GM19324 (cell line): ENCODE data around the gene PTPRD.

ENCODE experiments used
- ATAC-seq: cut with Tn5 transposase; IDR thresholded peaks from one replicate; pipeline ENCODE4 v1.9.1; 2021; ENCODE audit warnings: mild to moderate bottlenecking, moderate library complexity; ENCODE audit not compliant: unreplicated experiment, low FRiP score

Gene PTPRD

GRCh38 chr9:8401961-8402705 is 2210.7 kb downstream of the PTPRD start:
- no peak for ATAC-seq

GRCh38 chr9:8400378-8400777 is 2212.4 kb downstream of the PTPRD start:
- ATAC-seq, result no peak

- ATAC-seq, result no peak
Observed at GRCh38 chr9:8395022-8395421, 2217.8 kb downstream of the PTPRD start.

- ATAC-seq, result no peak
Observed at GRCh38 chr9:8394341-8394740, 2218.5 kb downstream of the PTPRD start.

GRCh38 chr9:8392866-8393265 is 2219.9 kb downstream of the PTPRD start:
- no peak for ATAC-seq

GRCh38 chr9:8391566-8391965 is 2221.2 kb downstream of the PTPRD start:
- ATAC-seq, result no peak

GRCh38 chr9:8391132-8391531 is 2221.7 kb downstream of the PTPRD start:
- ATAC-seq, result no peak

- ATAC-seq, result no peak
Observed at GRCh38 chr9:8390571-8390970, 2222.2 kb downstream of the PTPRD start.

GRCh38 chr9:8389531-8389930 is 2223.3 kb downstream of the PTPRD start:
- ATAC-seq, result no peak

- ATAC-seq, result no peak
Observed at GRCh38 chr9:8388132-8388531, 2224.7 kb downstream of the PTPRD start.

GRCh38 chr9:8384091-8384490 is 2228.7 kb downstream of the PTPRD start:
- ATAC-seq, result no peak

- no peak for ATAC-seq
Observed at GRCh38 chr9:8382777-8383527, 2229.8 kb downstream of the PTPRD start.

- ATAC-seq, result no peak
Observed at GRCh38 chr9:8382266-8382665, 2230.5 kb downstream of the PTPRD start.

GRCh38 chr9:8381601-8382000 is 2231.2 kb downstream of the PTPRD start:
- no peak for ATAC-seq

GRCh38 chr9:8374471-8374870 is 2238.3 kb downstream of the PTPRD start:
- no peak for ATAC-seq

- ATAC-seq, result no peak
Observed at GRCh38 chr9:8371686-8372085, 2241.1 kb downstream of the PTPRD start.

GRCh38 chr9:8366161-8366926 is 2246.5 kb downstream of the PTPRD start:
- no peak for ATAC-seq

- no peak for ATAC-seq
Observed at GRCh38 chr9:8365466-8366160, 2247.2 kb downstream of the PTPRD start.

GRCh38 chr9:8365029-8365428 is 2247.8 kb downstream of the PTPRD start:
- ATAC-seq, result no peak

- ATAC-seq, result no peak
Observed at GRCh38 chr9:8364026-8364752, 2248.6 kb downstream of the PTPRD start.
